K562 (cell line): ENCODE results near the gene ZNF428. TPM values are rescaled to one million over a fixed set of nuclear protein-coding genes. Genes with fewer than 3 reads are reported as not detected.
A peak's percentile ranks its signal among the peaks of the same experiment; 100 is the strongest.

ENCODE experiments used
- BCLAF1 ChIP-seq, 2 experiments: fragments of 450-650 bp in 1 of 2; IDR thresholded peaks; 2 replicates each; pipeline ENCODE4 v1.6.1; 2011 to 2017; ENCODE audit warnings: low read depth in 2 of 2, antibody characterized with exemption in 1 of 2, borderline replicate concordance in 1 of 2, low read length in 1 of 2, mild to moderate bottlenecking in 1 of 2, mixed read lengths in 1 of 2; ENCODE audit not compliant: control insufficient read depth in 1 of 2
- HMGXB4 ChIP-seq: sonication (generic); formaldehyde crosslinking; IDR thresholded peaks from 2 replicates; pipeline ENCODE4 v1.8.1; 2023; ENCODE audit warnings: mild to moderate bottlenecking, missing genetic modification reagents
- ID3 ChIP-seq, 2 experiments: fragments of 250-450 bp in 1 of 2; fragments of 450-650 bp in 1 of 2; sonication (Bioruptor Pico) in 1 of 2; IDR thresholded peaks; 2 replicates each; pipeline versions ENCODE4 v1.6.1 to v1.8.0; 2016 to 2021; ENCODE audit warnings: mild to moderate bottlenecking in 2 of 2, moderate library complexity in 2 of 2, missing compliant biosample characterization in 1 of 2, missing genetic modification characterization in 1 of 2
- KAT8 ChIP-seq: fragments of 450-650 bp; IDR thresholded peaks from 2 replicates; pipeline ENCODE4 v1.6.1; 2016; ENCODE audit warnings: low read depth, mild to moderate bottlenecking
- MTF1 ChIP-seq: fragments of 250-450 bp; sonication (Bioruptor Pico); IDR thresholded peaks from 2 replicates; pipeline ENCODE4 v1.9.0; 2021; ENCODE audit warnings: moderate library complexity, mild to moderate bottlenecking, inconsistent platforms, borderline replicate concordance
- MXI1 ChIP-seq: IDR thresholded peaks from 2 replicates; pipeline ENCODE4 v1.6.1; 2011; ENCODE audit warnings: low read depth, mild to moderate bottlenecking, improper control_type of control experiment, low read length
- PHB ChIP-seq: fragments of 250-450 bp; sonication (Bioruptor Pico); IDR thresholded peaks from 2 replicates; pipeline ENCODE4 v1.5.0; 2021
- PRPF4 ChIP-seq: fragments of 200-400 bp; formaldehyde crosslinking; IDR thresholded peaks from one replicate; pipeline ENCODE4 v1.6.1; 2017; ENCODE audit warnings: low read length, low read depth, mild to moderate bottlenecking; ENCODE audit not compliant: insufficient read depth, poor library complexity, severe bottlenecking
- ZC3H11A ChIP-seq: IDR thresholded peaks from 2 replicates; pipeline ENCODE4 v1.6.1; 2012; ENCODE audit warnings: low read depth, low read length, improper control_type of control experiment
- ZFX ChIP-seq: sonication (generic); formaldehyde crosslinking; IDR thresholded peaks from 2 replicates; pipeline ENCODE4 v1.8.0; 2022; ENCODE audit warnings: mild to moderate bottlenecking, missing genetic modification reagents, moderate library complexity
- ZNF121 ChIP-seq: sonication (generic); formaldehyde crosslinking; conservative IDR thresholded peaks from 2 replicates; pipeline ENCODE4 v1.8.0; 2022; ENCODE audit warnings: missing genetic modification reagents
- ZNF140 ChIP-seq: fragments of 250-450 bp; sonication (Bioruptor Pico); IDR thresholded peaks from 2 replicates; pipeline ENCODE4 v1.8.0; 2021; ENCODE audit warnings: moderate library complexity, mild to moderate bottlenecking, inconsistent platforms
- ZNF280B ChIP-seq: fragments of 250-450 bp; sonication (Bioruptor Pico); IDR thresholded peaks from 2 replicates; pipeline ENCODE4 v1.5.1; 2021; ENCODE audit warnings: mild to moderate bottlenecking
- ZNF354B ChIP-seq: fragments of 250-450 bp; sonication (Bioruptor Pico); IDR thresholded peaks from 2 replicates; pipeline ENCODE4 v1.4.0; 2020
- polyA plus RNA-seq, 8 experiments: library from polyadenylated mRNA; depleted of rRNA in 4 of 8; stranded (reverse) in 5 of 8; unstranded in 3 of 8; fragments of >200 nt; fragmentation: Nextera tagmentation in 2 of 8; fragmentation: Illumina TruSeq in 1 of 8; extraction: Ambion mirVana in 2 of 8; extraction: Trizol in 1 of 8; gene quantifications; 2 replicates each; pipeline versions ENCODE4 v1.2.1 to v1.2.3, GENCODE V29; 2011 to 2014; ENCODE audit warnings: inconsistent platforms in 1 of 8, missing spikeins in 1 of 8
- total RNA-seq, 7 experiments: library from RNA; depleted of rRNA in 6 of 7; stranded (reverse); fragments of >200 nt in 6 of 7; fragmentation: Illumina TruSeq in 2 of 7; extraction: Trizol in 2 of 7; gene quantifications; 2 replicates each; pipeline versions ENCODE4 v1.2.1 to v1.2.3, GENCODE V29; 2011 to 2021; ENCODE audit warnings: low replicate concordance in 1 of 7
- TF ChIP-seq, protein P1 (sequence below): sonication (generic); formaldehyde crosslinking; IDR thresholded peaks from 2 replicates; pipeline ENCODE4 v1.8.1; 2023; ENCODE audit warnings: mild to moderate bottlenecking, missing genetic modification reagents

Gene ZNF428
- total and polyA plus RNA-seq, 9 of the 15 experiments (the other 6 are each of a cell fraction or from before 2014, with no cell fraction given) = 0.15 to 85.7 (median 15.9) TPM

- no peak for TF ChIP-seq BCLAF1 (IDR thresholded peaks at IDR 0.05; ENCODE audit: borderline replicate concordance in 1 of 2, control insufficient read depth in 1 of 2, low read depth in 2 of 2, low read length in 1 of 2)
- no peak for TF ChIP-seq ZNF140 (CRISPR knock-in tag)
- peak; percentile 81 for TF ChIP-seq ZNF121
- no peak for TF ChIP-seq ZNF280B (CRISPR knock-in tag)
- TF ChIP-seq, protein P1, sequence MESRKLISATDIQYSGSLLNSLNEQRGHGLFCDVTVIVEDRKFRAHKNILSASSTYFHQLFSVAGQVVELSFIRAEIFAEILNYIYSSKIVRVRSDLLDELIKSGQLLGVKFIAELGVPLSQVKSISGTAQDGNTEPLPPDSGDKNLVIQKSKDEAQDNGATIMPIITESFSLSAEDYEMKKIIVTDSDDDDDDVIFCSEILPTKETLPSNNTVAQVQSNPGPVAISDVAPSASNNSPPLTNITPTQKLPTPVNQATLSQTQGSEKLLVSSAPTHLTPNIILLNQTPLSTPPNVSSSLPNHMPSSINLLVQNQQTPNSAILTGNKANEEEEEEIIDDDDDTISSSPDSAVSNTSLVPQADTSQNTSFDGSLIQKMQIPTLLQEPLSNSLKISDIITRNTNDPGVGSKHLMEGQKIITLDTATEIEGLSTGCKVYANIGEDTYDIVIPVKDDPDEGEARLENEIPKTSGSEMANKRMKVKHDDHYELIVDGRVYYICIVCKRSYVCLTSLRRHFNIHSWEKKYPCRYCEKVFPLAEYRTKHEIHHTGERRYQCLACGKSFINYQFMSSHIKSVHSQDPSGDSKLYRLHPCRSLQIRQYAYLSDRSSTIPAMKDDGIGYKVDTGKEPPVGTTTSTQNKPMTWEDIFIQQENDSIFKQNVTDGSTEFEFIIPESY (CRISPR knock-in tag) = peak; percentile 71
- TF ChIP-seq ZC3H11A = no peak
- TF ChIP-seq ID3 (CRISPR knock-in tag; IDR thresholded peaks at IDR 0.05) = no peak
- TF ChIP-seq ID3 (tag; IDR thresholded peaks at IDR 0.05) = no peak
- TF ChIP-seq PHB (CRISPR knock-in tag) = no peak
- no peak; the same call in 1 of the 2 replicates for TF ChIP-seq HMGXB4 (CRISPR knock-in tag)
- TF ChIP-seq MXI1 = no peak
- TF ChIP-seq ZFX = peak; percentile 79
- TF ChIP-seq KAT8 = no peak
- no peak for TF ChIP-seq MTF1 (CRISPR knock-in tag)
- no peak for TF ChIP-seq ZNF354B (CRISPR knock-in tag)
- no peak for TF ChIP-seq PRPF4
These were observed 24.5 kb downstream of the ZNF428 start (continued) for GRCh38 chr19:43594710-43595604.
